Measurements from ENCODE around the gene NAA35.
A peak's percentile ranks its signal among the peaks of the same experiment; 100 is the strongest.

DNA sequence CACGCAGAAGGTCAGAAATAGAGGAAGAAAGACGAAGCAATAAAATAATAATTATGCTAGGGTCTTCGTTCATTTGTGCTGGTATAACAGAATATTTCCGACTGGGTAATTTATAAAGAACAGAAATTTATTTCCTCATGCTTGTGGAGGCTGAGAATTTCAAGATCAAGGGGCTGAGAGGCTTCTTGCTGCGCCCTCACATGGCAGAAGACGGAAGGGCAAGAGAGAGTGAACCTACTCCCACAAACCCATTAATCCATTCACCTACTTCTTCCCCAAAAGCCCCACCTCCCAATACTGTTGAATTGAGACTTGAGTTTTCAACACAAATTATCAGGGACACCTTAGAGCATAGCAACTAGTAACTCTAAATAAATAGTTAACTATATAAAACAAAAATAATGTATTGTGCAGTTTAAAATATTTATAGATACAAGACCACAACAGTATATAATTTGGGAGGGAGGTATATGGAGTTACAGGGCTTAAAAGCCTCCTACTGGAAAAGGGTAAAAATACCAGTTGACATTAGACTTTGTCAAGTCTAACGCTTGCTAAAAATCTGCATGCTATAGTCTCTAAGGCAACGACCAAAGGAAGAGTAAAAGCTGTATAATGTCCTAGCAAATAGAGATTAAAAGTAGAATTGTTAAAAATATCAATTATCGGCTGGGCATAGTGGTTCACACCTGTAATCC, 40.3 kb upstream of the NAA35 start:
- TF ChIP-seq, protein P1, sequence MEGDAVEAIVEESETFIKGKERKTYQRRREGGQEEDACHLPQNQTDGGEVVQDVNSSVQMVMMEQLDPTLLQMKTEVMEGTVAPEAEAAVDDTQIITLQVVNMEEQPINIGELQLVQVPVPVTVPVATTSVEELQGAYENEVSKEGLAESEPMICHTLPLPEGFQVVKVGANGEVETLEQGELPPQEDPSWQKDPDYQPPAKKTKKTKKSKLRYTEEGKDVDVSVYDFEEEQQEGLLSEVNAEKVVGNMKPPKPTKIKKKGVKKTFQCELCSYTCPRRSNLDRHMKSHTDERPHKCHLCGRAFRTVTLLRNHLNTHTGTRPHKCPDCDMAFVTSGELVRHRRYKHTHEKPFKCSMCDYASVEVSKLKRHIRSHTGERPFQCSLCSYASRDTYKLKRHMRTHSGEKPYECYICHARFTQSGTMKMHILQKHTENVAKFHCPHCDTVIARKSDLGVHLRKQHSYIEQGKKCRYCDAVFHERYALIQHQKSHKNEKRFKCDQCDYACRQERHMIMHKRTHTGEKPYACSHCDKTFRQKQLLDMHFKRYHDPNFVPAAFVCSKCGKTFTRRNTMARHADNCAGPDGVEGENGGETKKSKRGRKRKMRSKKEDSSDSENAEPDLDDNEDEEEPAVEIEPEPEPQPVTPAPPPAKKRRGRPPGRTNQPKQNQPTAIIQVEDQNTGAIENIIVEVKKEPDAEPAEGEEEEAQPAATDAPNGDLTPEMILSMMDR (IDR thresholded peaks at IDR 0.05) = peak in 2 of 5 experiments; percentile 7 to 12
- no peak for TF ChIP-seq EP300 (IDR thresholded peaks at IDR 0.05)

Data from tibial nerve (tissue), 4 donors.